ENCODE results near the gene SDK1.
"Not testable (repeated sequence)": the region's sequence is repeated elsewhere in the genome, so short reads cannot be mapped to it uniquely, and the experiment has no call there.

SDK1 gene

DNA sequence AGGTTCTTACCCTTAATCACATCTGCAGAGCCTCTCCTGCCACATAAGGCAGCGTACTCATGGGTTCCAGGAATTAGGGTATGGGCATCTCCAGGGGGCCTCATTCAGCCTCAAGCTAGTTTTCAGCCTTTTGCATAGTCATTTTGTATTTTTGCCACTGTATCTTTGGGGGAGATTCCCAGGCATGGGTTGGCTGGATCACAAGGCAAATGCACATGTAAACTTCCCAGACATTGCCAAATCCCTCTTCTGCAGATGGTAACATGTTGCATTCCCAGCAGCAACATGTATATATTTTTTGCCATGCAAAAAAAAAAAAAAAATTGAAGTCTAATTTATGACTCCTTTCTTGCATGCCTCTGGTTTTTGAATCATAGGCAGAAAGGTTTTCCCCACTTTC lies 785.7 kb downstream of the SDK1 start:
- TF ChIP-seq TARDBP (IDR thresholded peaks at IDR 0.05) = no peak
- TF ChIP-seq ELF4 (IDR thresholded peaks at IDR 0.05) = no peak
- TF ChIP-seq FOXM1 (IDR thresholded peaks at IDR 0.05; ENCODE audit: borderline replicate concordance) = no peak
- TF ChIP-seq FOXK2 (IDR thresholded peaks at IDR 0.05) = no peak
- TF ChIP-seq, protein P1, sequence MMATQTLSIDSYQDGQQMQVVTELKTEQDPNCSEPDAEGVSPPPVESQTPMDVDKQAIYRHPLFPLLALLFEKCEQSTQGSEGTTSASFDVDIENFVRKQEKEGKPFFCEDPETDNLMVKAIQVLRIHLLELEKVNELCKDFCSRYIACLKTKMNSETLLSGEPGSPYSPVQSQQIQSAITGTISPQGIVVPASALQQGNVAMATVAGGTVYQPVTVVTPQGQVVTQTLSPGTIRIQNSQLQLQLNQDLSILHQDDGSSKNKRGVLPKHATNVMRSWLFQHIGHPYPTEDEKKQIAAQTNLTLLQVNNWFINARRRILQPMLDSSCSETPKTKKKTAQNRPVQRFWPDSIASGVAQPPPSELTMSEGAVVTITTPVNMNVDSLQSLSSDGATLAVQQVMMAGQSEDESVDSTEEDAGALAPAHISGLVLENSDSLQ (IDR thresholded peaks at IDR 0.05) = no peak
- TF ChIP-seq LEF1 (IDR thresholded peaks at IDR 0.05; ENCODE audit: borderline replicate concordance) = no peak
- TF ChIP-seq ARNT (IDR thresholded peaks at IDR 0.05) = no peak
- no peak for TF ChIP-seq FOXA1 (IDR thresholded peaks at IDR 0.05)
- TF ChIP-seq HDGF (IDR thresholded peaks at IDR 0.05; ENCODE audit: borderline replicate concordance) = no peak
- TF ChIP-seq BHLHE40 (IDR thresholded peaks at IDR 0.05; ENCODE audit: borderline replicate concordance) = no peak
- TF ChIP-seq NFRKB (IDR thresholded peaks at IDR 0.05) = no peak
- no peak for TF ChIP-seq CTBP1 (IDR thresholded peaks at IDR 0.05; ENCODE audit: borderline replicate concordance)
- TF ChIP-seq SP1 (IDR thresholded peaks at IDR 0.05) = no peak
- TF ChIP-seq L3MBTL2 (conservative IDR thresholded peaks at IDR 0.05) = no peak
- TF ChIP-seq ZNF384 (IDR thresholded peaks at IDR 0.05) = no peak
- TF ChIP-seq SUZ12 (IDR thresholded peaks at IDR 0.05) = no peak
- ChIA-PET CTCF (no interaction called here), POLR2A (no interaction called here)
- no peak for DNase-seq (ENCODE audit: extremely low spot score)

DNA sequence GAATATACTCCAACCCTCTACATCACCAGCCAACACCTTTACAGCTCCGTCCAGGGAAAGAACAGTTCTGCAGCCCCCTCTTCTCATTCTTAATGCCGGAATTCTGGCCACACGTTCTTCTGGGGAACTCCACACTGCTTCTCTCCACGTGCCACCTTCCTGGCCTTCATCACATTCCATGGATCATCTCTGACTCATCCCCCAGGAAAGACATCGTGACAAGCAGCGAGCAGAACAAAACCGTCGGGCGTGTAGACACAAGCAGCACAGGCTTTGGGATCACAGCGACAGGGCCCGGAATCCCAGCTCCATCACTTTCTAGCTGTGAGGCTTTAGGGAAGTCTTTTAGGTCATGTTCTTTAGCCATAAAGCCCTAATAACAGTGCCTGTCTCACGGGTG lies 790.7 kb downstream of the SDK1 start:
- ChIA-PET POLR2A (no interaction called here), CTCF (no interaction called here)
- TF ChIP-seq TARDBP (IDR thresholded peaks at IDR 0.05) = no peak
- no peak for TF ChIP-seq FOXA1 (IDR thresholded peaks at IDR 0.05)
- TF ChIP-seq ELF4 (IDR thresholded peaks at IDR 0.05) = no peak
- no peak for TF ChIP-seq FOXK2 (IDR thresholded peaks at IDR 0.05)
- TF ChIP-seq L3MBTL2 (conservative IDR thresholded peaks at IDR 0.05) = no peak
- DNase-seq (ENCODE audit: extremely low spot score) = no peak

DNA sequence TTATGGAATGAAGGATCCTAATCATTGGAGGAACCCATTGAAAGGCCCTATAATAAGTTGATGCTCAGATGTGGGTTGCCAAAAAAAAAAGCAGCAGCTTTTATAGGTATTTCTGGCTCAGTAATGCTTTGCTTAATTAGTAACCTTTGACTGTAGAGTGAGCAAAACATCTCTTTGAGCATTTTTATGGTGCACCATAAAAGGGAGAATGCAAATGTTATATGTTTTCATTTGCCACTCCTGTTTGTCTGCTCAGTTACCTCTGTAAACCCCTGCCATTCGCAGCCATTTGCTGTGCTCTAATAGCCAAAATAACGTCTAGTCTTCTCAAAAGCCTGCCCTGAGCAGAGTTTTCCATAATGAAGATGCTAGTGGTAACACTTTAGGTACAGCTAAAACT lies 792.0 kb downstream of the SDK1 start:
- no peak for DNase-seq (ENCODE audit: extremely low spot score)
- ChIA-PET POLR2A (no interaction called here), CTCF (no interaction called here)
- no peak for TF ChIP-seq CTBP1 (IDR thresholded peaks at IDR 0.05; ENCODE audit: borderline replicate concordance)

DNA sequence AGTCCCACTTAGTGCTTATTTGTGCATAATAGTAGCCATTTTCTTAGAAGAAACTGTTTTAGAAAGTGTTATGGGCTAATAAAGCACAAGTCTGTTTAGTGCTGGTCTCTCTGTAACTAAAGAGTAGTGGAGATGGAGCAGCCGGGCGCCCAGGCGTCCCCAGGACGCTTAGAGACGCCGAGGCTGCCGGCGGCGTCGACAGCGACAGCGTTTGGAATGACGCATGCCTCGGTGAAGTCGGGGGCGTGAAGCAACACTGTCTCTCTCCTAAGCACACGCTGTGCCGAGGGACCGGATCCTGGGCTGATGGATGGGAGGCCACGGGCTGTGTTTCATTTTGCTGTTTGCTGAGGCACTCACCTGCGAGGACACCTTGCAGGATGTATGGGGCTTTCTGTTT lies 792.4 kb downstream of the SDK1 start:
- DNase-seq (ENCODE audit: extremely low spot score) = no peak
- no peak for TF ChIP-seq ELF4 (IDR thresholded peaks at IDR 0.05)
- TF ChIP-seq SP1 (IDR thresholded peaks at IDR 0.05) = no peak
- no peak for TF ChIP-seq NFRKB (IDR thresholded peaks at IDR 0.05)
- TF ChIP-seq FOXM1 (IDR thresholded peaks at IDR 0.05; ENCODE audit: borderline replicate concordance) = no peak
- TF ChIP-seq SUZ12 (IDR thresholded peaks at IDR 0.05) = no peak
- TF ChIP-seq ARNT (IDR thresholded peaks at IDR 0.05) = no peak
- TF ChIP-seq TARDBP (IDR thresholded peaks at IDR 0.05) = no peak
- TF ChIP-seq, protein P1 (IDR thresholded peaks at IDR 0.05) = no peak
- TF ChIP-seq L3MBTL2 (conservative IDR thresholded peaks at IDR 0.05) = no peak
- no peak for TF ChIP-seq LEF1 (IDR thresholded peaks at IDR 0.05; ENCODE audit: borderline replicate concordance)
- no peak for TF ChIP-seq FOXK2 (IDR thresholded peaks at IDR 0.05)
- no peak for TF ChIP-seq ZNF384 (IDR thresholded peaks at IDR 0.05)
- TF ChIP-seq HDGF (IDR thresholded peaks at IDR 0.05; ENCODE audit: borderline replicate concordance) = no peak
- no peak for TF ChIP-seq FOXA1 (IDR thresholded peaks at IDR 0.05)
- no peak for TF ChIP-seq BHLHE40 (IDR thresholded peaks at IDR 0.05; ENCODE audit: borderline replicate concordance)
- no peak for TF ChIP-seq CTBP1 (IDR thresholded peaks at IDR 0.05; ENCODE audit: borderline replicate concordance)
- ChIA-PET CTCF (no interaction called here), POLR2A (no interaction called here)

DNA sequence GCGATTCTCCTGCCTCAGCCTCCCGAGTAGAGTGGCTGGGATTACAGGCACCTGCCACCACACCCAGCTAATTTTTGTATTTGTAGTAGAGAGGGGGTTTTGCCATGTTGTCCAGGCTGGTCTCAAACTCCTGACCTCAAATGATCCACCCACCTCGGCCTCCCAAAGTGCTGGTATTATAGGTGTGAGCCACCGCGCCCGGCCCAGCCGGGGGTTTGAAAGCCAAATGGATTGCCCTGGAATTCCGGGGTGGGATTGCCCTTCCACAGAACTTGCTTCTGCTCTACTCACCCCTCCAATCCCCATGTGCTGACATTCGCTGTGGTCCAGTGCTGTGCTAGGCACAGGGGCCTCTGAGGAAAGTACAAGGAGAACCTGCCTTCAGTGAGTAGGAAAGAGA lies 793.1 kb downstream of the SDK1 start:
- DNase-seq (ENCODE audit: extremely low spot score); POLR2A ChIA-PET; CTCF ChIA-PET: not testable (repeated sequence)

DNA sequence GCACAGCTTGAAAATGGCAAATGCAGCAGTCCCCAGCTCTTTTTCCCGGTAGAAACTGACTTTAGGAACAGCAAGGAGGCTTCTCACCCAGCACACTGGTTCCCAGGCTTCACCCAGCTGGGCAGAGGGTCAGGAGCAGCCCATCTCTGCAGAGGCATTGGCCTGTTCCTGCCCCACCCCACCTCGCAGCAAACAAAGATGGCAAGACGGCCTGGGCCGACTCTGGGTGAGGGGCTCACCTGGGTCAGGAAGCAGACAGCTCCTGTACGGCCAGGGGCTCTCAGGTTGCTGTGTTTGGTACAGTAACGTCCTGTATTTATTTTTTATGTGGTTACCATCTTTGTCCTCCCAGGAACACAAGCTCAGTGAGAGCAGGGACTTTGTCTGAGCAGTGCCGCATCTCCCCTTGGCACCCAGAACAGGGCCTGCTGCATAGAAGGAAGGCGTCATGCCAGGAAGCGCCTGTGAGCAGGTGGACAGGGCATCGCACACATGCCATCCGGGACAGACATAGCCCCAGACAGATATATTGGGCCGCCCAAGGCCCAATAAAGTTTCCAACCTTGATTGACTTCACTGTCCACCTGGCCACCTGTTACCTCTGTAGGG lies 796.1 kb downstream of the SDK1 start:
- ChIA-PET CTCF (no interaction called here), POLR2A (no interaction called here)
- DNase-seq (ENCODE audit: extremely low spot score) = no peak
- TF ChIP-seq HDGF (IDR thresholded peaks at IDR 0.05; ENCODE audit: borderline replicate concordance) (no peak), BHLHE40 (IDR thresholded peaks at IDR 0.05; ENCODE audit: borderline replicate concordance) (no peak), ELF4 (IDR thresholded peaks at IDR 0.05) (no peak), ARNT (IDR thresholded peaks at IDR 0.05) (no peak), L3MBTL2 (conservative IDR thresholded peaks at IDR 0.05) (no peak)

DNA sequence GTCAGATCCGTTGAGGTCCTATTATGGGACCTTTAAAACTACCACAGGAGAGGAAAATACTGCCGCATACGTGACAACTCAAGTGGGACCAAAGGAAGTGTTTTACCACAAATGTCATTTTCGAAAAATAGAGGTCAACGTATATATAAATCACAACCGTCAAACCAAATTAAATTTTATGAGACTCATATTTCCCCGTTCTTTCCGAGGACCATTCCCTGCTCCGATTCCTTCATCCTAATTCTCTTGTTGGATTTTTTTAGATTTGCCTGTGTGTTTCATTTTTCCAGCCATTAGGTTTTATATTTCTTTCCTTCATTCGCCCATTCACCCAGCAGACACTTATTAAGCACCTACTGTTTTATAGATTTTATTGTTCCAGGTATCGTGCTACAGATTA lies 797.1 kb downstream of the SDK1 start:
- POLR2A ChIA-PET = no interaction called here

More for the DNA sequence above, 797.1 kb downstream of the SDK1 start:
- TF ChIP-seq CTBP1 (IDR thresholded peaks at IDR 0.05; ENCODE audit: borderline replicate concordance) (no peak), ARNT (IDR thresholded peaks at IDR 0.05) (no peak)
- TF ChIP-seq, protein P1 (IDR thresholded peaks at IDR 0.05) = peak; percentile 72
- CTCF ChIA-PET = no interaction called here
- DNase-seq (ENCODE audit: extremely low spot score) = no peak
